H9 (cell line): ENCODE data around the gene IBA57. TPM values are rescaled to one million over a fixed set of nuclear protein-coding genes. Genes with fewer than 3 reads are reported as not detected.
A peak's percentile ranks its signal among the peaks of the same experiment; 100 is the strongest.

Experiments
- DNase-seq: peaks from one replicate; pipeline ENCODE4 v3.0.0-alpha.2; 2017
- H2AFZ ChIP-seq: one replicate; pipeline ENCODE4 v1.6.1; 2013; ENCODE audit warnings: mild to moderate bottlenecking, low read length, control low read depth, moderate library complexity
- H2AK5ac ChIP-seq: 2 replicates; pipeline ENCODE4 v1.6.1; 2013; ENCODE audit warnings: low read length, control low read depth, mixed read lengths; ENCODE audit not compliant: insufficient read length
- H2BK120ac ChIP-seq: one replicate; pipeline ENCODE4 v1.6.1; 2013; ENCODE audit warnings: low read depth, mild to moderate bottlenecking, low read length, control low read depth, inconsistent platforms; ENCODE audit not compliant: poor library complexity, severe bottlenecking
- H2BK12ac ChIP-seq: 2 replicates; pipeline ENCODE4 v1.6.1; 2013; ENCODE audit warnings: low read length, control low read depth, mixed read lengths, low read depth; ENCODE audit not compliant: insufficient read length
- H2BK15ac ChIP-seq: 2 replicates; pipeline ENCODE4 v1.6.1; 2013; ENCODE audit warnings: low read depth, low read length, control low read depth
- H2BK20ac ChIP-seq: one replicate; pipeline ENCODE4 v1.6.1; 2013; ENCODE audit warnings: low read depth, mild to moderate bottlenecking, low read length, control low read depth, inconsistent platforms; ENCODE audit not compliant: poor library complexity, severe bottlenecking
- H2BK5ac ChIP-seq: 2 replicates; pipeline ENCODE4 v1.6.1; 2013; ENCODE audit warnings: low read length, control low read depth, mixed read lengths; ENCODE audit not compliant: insufficient read length
- H3K14ac ChIP-seq: 2 replicates; pipeline ENCODE4 v1.6.1; 2013; ENCODE audit warnings: low read length, control low read depth; ENCODE audit not compliant: insufficient read depth
- H3K18ac ChIP-seq: 2 replicates; pipeline ENCODE4 v1.6.1; 2013; ENCODE audit warnings: low read depth, mild to moderate bottlenecking, mixed read lengths, low read length, control low read depth; ENCODE audit not compliant: insufficient read length
- H3K23ac ChIP-seq: 2 replicates; pipeline ENCODE4 v1.6.1; 2013; ENCODE audit warnings: low read length, control low read depth, mixed read lengths, low read depth; ENCODE audit not compliant: insufficient read length
- H3K23me2 ChIP-seq: 2 replicates; pipeline ENCODE4 v1.6.1; 2013; ENCODE audit warnings: low read depth, mild to moderate bottlenecking, mixed read lengths, low read length, control low read depth; ENCODE audit not compliant: insufficient read length, poor library complexity, severe bottlenecking
- H3K27ac ChIP-seq: 2 replicates; pipeline ENCODE4 v1.5.1; 2013; ENCODE audit warnings: low read length, control low read depth, mixed read lengths, low read depth; ENCODE audit not compliant: insufficient read length
- H3K27me3 ChIP-seq: 2 replicates; pipeline ENCODE4 v1.6.1; 2013; ENCODE audit warnings: low read length, control low read depth, inconsistent platforms; ENCODE audit not compliant: insufficient read depth
- H3K4ac ChIP-seq: 2 replicates; pipeline ENCODE4 v1.6.1; 2013; ENCODE audit warnings: low read depth, mild to moderate bottlenecking, control low read depth, inconsistent platforms, low read length, moderate library complexity
- H3K4me1 ChIP-seq: 2 replicates; pipeline ENCODE4 v1.6.1; 2013; ENCODE audit warnings: low read length, control low read depth, inconsistent platforms; ENCODE audit not compliant: insufficient read depth
- H3K4me2 ChIP-seq: 2 replicates; pipeline ENCODE4 v1.6.1; 2013; ENCODE audit warnings: low read length, control low read depth, mixed read lengths; ENCODE audit not compliant: insufficient read length, insufficient read depth
- H3K56ac ChIP-seq: 2 replicates; pipeline ENCODE4 v1.6.1; 2013; ENCODE audit warnings: low read depth, mild to moderate bottlenecking, mixed read lengths, low read length, control low read depth; ENCODE audit not compliant: insufficient read length
- H3K79me1 ChIP-seq: 2 replicates; pipeline ENCODE4 v1.6.1; 2013; ENCODE audit warnings: low read depth, mild to moderate bottlenecking, moderate library complexity, low read length, control low read depth, inconsistent platforms; ENCODE audit not compliant: insufficient read depth, poor library complexity, severe bottlenecking
- H3K79me2 ChIP-seq: 2 replicates; pipeline ENCODE4 v1.6.1; 2013; ENCODE audit warnings: low read length, control low read depth, inconsistent platforms; ENCODE audit not compliant: insufficient read depth
- H3K9ac ChIP-seq: 2 replicates; pipeline ENCODE4 v1.6.1; 2013; ENCODE audit warnings: low read length, control low read depth, mixed read lengths; ENCODE audit not compliant: insufficient read length; ENCODE audit errors: extremely low read depth
- H3K9me3 ChIP-seq: one replicate; pipeline ENCODE4 v1.6.1; 2013; ENCODE audit warnings: low read depth, low read length, inconsistent platforms; ENCODE audit not compliant: control insufficient read depth
- H3T11ph ChIP-seq: one replicate; pipeline ENCODE4 v1.6.1; 2013; ENCODE audit warnings: mild to moderate bottlenecking, low read length, control low read depth, inconsistent platforms
- H4K20me1 ChIP-seq: one replicate; pipeline ENCODE4 v1.6.1; 2013; ENCODE audit not compliant: control insufficient read depth, insufficient read length, insufficient read depth
- H4K5ac ChIP-seq: 2 replicates; pipeline ENCODE4 v1.6.1; 2013; ENCODE audit warnings: low read depth, mild to moderate bottlenecking, mixed read lengths, low read length, control low read depth; ENCODE audit not compliant: insufficient read length
- H4K8ac ChIP-seq: replicated peaks from 2 replicates; pipeline ENCODE4 v1.6.1; 2013; ENCODE audit warnings: low read length, control low read depth, mixed read lengths, low read depth; ENCODE audit not compliant: insufficient read length
- H4K91ac ChIP-seq: 2 replicates; pipeline ENCODE4 v1.6.1; 2013; ENCODE audit warnings: low read depth, mild to moderate bottlenecking, moderate library complexity, mixed read lengths, low read length, control low read depth; ENCODE audit not compliant: insufficient read length
- H3K27ac Mint-ChIP-seq, 3 experiments: 2 replicates in 2 of 3; 3 replicates in 1 of 3; pipeline ENCODE4 v1.8.0; 2020 to 2021; ENCODE audit warnings: mixed read lengths in 3 of 3, mild to moderate bottlenecking in 1 of 3, moderate library complexity in 1 of 3
- H3K27me3 Mint-ChIP-seq: 2 replicates; pipeline ENCODE4 v1.8.0; 2021; ENCODE audit warnings: low read depth, mild to moderate bottlenecking, moderate library complexity, mixed read lengths
- H3K36me3 Mint-ChIP-seq, 3 experiments: 2 replicates in 2 of 3; 3 replicates in 1 of 3; pipeline ENCODE4 v1.8.0; 2020 to 2021; ENCODE audit warnings: low read depth in 3 of 3, mixed read lengths in 3 of 3; ENCODE audit not compliant: insufficient read depth in 1 of 3
- H3K4me1 Mint-ChIP-seq, 2 experiments: 2 replicates each; pipeline ENCODE4 v1.8.0; 2020; ENCODE audit warnings: mixed read lengths in 2 of 2
- H3K4me3 Mint-ChIP-seq, 2 experiments: 2 replicates in 1 of 2; 3 replicates in 1 of 2; pipeline ENCODE4 v1.8.0; 2020 to 2021; ENCODE audit warnings: mild to moderate bottlenecking in 2 of 2, mixed read lengths in 2 of 2, moderate library complexity in 1 of 2
- H3K9me3 Mint-ChIP-seq, 2 experiments: 2 replicates in 1 of 2; 3 replicates in 1 of 2; pipeline ENCODE4 v1.8.0; 2020; ENCODE audit warnings: mild to moderate bottlenecking in 2 of 2, mixed read lengths in 2 of 2, moderate library complexity in 1 of 2
- WGBS: extraction: QIAGEN DNeasy Blood & Tissue Kit; methylation state at CpG from one replicate; pipeline ENCODE4 v1.1.7; 2013; ENCODE audit warnings: missing lambda C conversion rate, low lambda C conversion rate, mixed read lengths; ENCODE audit not compliant: insufficient read length; ENCODE audit errors: extremely low coverage; 5-methylcytosine and 5-hydroxymethylcytosine counted together
- total RNA-seq: library from RNA; stranded (reverse); gene quantifications from 2 replicates; pipeline ENCODE4 v1.2.1, GENCODE V29; 2021
- TF ChIP-seq, protein P1 (sequence below): fragments of 200-600 bp; sonication (generic); conservative IDR thresholded peaks from 3 replicates; pipeline ENCODE4 v1.8.0; 2021; ENCODE audit warnings: antibody characterized with exemption, mild to moderate bottlenecking

The IBA57 gene
- total RNA-seq, 1 experiment from 2014 or later = 12.6 TPM

DNA sequence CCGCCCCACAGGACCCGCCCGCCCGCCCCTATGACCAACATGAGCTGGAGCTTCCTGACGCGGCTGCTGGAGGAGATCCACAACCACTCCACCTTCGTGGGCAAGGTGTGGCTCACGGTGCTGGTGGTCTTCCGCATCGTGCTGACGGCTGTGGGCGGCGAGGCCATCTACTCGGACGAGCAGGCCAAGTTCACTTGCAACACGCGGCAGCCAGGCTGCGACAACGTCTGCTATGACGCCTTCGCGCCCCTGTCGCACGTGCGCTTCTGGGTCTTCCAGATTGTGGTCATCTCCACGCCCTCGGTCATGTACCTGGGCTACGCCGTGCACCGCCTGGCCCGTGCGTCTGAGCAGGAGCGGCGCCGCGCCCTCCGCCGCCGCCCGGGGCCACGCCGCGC, 7.9 kb upstream of the IBA57 start:
- Histone ChIP-seq H3K14ac (no peak overlapping the region), H3K23me2 (no peaks in the 10 kb centered on the region), H3K23ac (no peak overlapping the region), H2AK5ac (no peak overlapping the region), H3K4me2 (no peak overlapping the region), H2BK15ac (no peak overlapping the region), H3T11ph (no peak overlapping the region), H2BK120ac (no peak overlapping the region), H3K79me2 (no peaks in the 10 kb centered on the region), H4K8ac (no peak overlapping the region), H3K9ac (no peak overlapping the region), H3K4me1 (no peaks in the 10 kb centered on the region; the same call in 1 of the 2 replicates), H3K18ac (peak overlapping the region; percentile 33), H3K79me1 (no peaks in the 10 kb centered on the region), H2BK12ac (no peak overlapping the region), H3K27me3 (no peaks in the 10 kb centered on the region; the same call in 1 of the 2 replicates), H4K5ac (no peak overlapping the region), H2AFZ (no peak overlapping the region), H4K20me1 (peaks cover 3% of the 10 kb centered on the region), H4K91ac (no peak overlapping the region), H2BK5ac (no peak overlapping the region), H2BK20ac (no peak overlapping the region), H3K27ac (no peak overlapping the region), H3K4ac (no peak overlapping the region), H3K56ac (no peak overlapping the region), H3K9me3 (no peaks in the 10 kb centered on the region)
- peaks cover 11% of the 10 kb centered on the region for H3K27me3 Mint-ChIP-seq
- H3K4me3 Mint-ChIP-seq = no peak overlapping the region
- TF ChIP-seq, protein P1, sequence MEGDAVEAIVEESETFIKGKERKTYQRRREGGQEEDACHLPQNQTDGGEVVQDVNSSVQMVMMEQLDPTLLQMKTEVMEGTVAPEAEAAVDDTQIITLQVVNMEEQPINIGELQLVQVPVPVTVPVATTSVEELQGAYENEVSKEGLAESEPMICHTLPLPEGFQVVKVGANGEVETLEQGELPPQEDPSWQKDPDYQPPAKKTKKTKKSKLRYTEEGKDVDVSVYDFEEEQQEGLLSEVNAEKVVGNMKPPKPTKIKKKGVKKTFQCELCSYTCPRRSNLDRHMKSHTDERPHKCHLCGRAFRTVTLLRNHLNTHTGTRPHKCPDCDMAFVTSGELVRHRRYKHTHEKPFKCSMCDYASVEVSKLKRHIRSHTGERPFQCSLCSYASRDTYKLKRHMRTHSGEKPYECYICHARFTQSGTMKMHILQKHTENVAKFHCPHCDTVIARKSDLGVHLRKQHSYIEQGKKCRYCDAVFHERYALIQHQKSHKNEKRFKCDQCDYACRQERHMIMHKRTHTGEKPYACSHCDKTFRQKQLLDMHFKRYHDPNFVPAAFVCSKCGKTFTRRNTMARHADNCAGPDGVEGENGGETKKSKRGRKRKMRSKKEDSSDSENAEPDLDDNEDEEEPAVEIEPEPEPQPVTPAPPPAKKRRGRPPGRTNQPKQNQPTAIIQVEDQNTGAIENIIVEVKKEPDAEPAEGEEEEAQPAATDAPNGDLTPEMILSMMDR = no peak
- WGBS = no CpG with 5 or more reads among the region's 43 CpGs
- H3K9me3 Mint-ChIP-seq = no peaks in the 10 kb centered on the region
- peaks cover 7 to 14% of the 10 kb centered on the region in 2 experiments; a peak in 2 of 4 replicates for H3K4me1 Mint-ChIP-seq
- no peaks in the 10 kb centered on the region for H3K36me3 Mint-ChIP-seq
- H3K27ac Mint-ChIP-seq = no peak overlapping the region
- DNase-seq = no peak
